Liver (tissue), 3 donors: ENCODE data around the gene DNAH17.

ENCODE experiments used
- ATF3 ChIP-seq: IDR thresholded peaks from 2 replicates; pipeline ENCODE4 v1.6.1; 2016; ENCODE audit warnings: antibody characterized with exemption
- CTCF ChIP-seq: fragments of 150-350 bp; IDR thresholded peaks from 2 replicates; pipeline ENCODE4 v1.5.1; 2017; ENCODE audit warnings: improper control_type of control experiment, low read depth, low read length; ENCODE audit not compliant: missing input control
- MAX ChIP-seq: IDR thresholded peaks from 2 replicates; pipeline ENCODE4 v1.6.1; 2016; ENCODE audit warnings: antibody characterized with exemption
- RAD21 ChIP-seq, 2 donors: IDR thresholded peaks; 2 replicates each; pipeline ENCODE4 v1.6.1; 2016; ENCODE audit warnings: antibody characterized with exemption in 2 of 2, mild to moderate bottlenecking in 2 of 2
- RXRA ChIP-seq, 2 donors: IDR thresholded peaks; 2 replicates each; pipeline ENCODE4 v1.6.1; 2017 to 2018; ENCODE audit warnings: antibody characterized with exemption in 2 of 2, mild to moderate bottlenecking in 1 of 2
- TAF1 ChIP-seq: conservative IDR thresholded peaks from 2 replicates; pipeline ENCODE4 v1.6.1; 2016; ENCODE audit warnings: antibody characterized with exemption, mild to moderate bottlenecking
- ZBTB33 ChIP-seq: IDR thresholded peaks from 2 replicates; pipeline ENCODE4 v1.6.1; 2016; ENCODE audit warnings: antibody characterized with exemption
- donor health status: healthy.
- donor health status: healthy.

- TF ChIP-seq CTCF (peak; percentile 99), ATF3 (no peak), TAF1 (no peak), MAX (no peak), RAD21 (IDR thresholded peaks at IDR 0.05) (peak; percentile 97), RXRA (IDR thresholded peaks at IDR 0.05) (peak in 1 of 2 donors; percentile 24), ZBTB33 (no peak)
Measured at GRCh38 chr17:78421534-78422266, 155.5 kb downstream of the DNAH17 start.
